GM10847 (cell line): ENCODE data around the gene ITGA11.

Source experiments
- POLR2A ChIP-seq: IDR thresholded peaks from 2 replicates; pipeline ENCODE4 v1.6.1; 2011; ENCODE audit not compliant: insufficient read length; ENCODE audit errors: extremely low read depth

The ITGA11 gene

GRCh38 chr15:68352401-68353062, 79.4 kb downstream of the ITGA11 start:
- TF ChIP-seq POLR2A, result no peak

GRCh38 chr15:68349151-68349550, 82.8 kb downstream of the ITGA11 start:
- no peak for TF ChIP-seq POLR2A

- no peak for TF ChIP-seq POLR2A
Measured at GRCh38 chr15:68348606-68349005, 83.4 kb downstream of the ITGA11 start.

GRCh38 chr15:68348081-68348480, 83.9 kb downstream of the ITGA11 start:
- no peak for TF ChIP-seq POLR2A

- no peak for TF ChIP-seq POLR2A
Measured at GRCh38 chr15:68347392-68347791, 84.6 kb downstream of the ITGA11 start.

- TF ChIP-seq POLR2A, result no peak
Measured at GRCh38 chr15:68346979-68347378, 85.0 kb downstream of the ITGA11 start.

GRCh38 chr15:68345481-68345880, 86.5 kb downstream of the ITGA11 start:
- no peak for TF ChIP-seq POLR2A

GRCh38 chr15:68344600-68344999, 87.4 kb downstream of the ITGA11 start:
- no peak for TF ChIP-seq POLR2A

- TF ChIP-seq POLR2A, result no peak
Measured at GRCh38 chr15:68343579-68344225, 88.3 kb downstream of the ITGA11 start.

GRCh38 chr15:68341760-68342725, 89.9 kb downstream of the ITGA11 start:
- no peak for TF ChIP-seq POLR2A

- no peak for TF ChIP-seq POLR2A
Measured at GRCh38 chr15:68340726-68341671, 91.0 kb downstream of the ITGA11 start.

GRCh38 chr15:68339481-68339880, 92.5 kb downstream of the ITGA11 start:
- no peak for TF ChIP-seq POLR2A

GRCh38 chr15:68337826-68338225, 94.1 kb downstream of the ITGA11 start:
- TF ChIP-seq POLR2A, result no peak

- TF ChIP-seq POLR2A, result no peak
Measured at GRCh38 chr15:68336516-68336915, 95.4 kb downstream of the ITGA11 start.

GRCh38 chr15:68335655-68336054, 96.3 kb downstream of the ITGA11 start:
- TF ChIP-seq POLR2A, result no peak
